HG03135 (cell line): Measurements from ENCODE around the gene SNUPN.

ENCODE experiments used
- ATAC-seq: cut with Tn5 transposase; IDR thresholded peaks from one replicate; pipeline ENCODE4 v1.9.1; 2021; ENCODE audit warnings: mild to moderate bottlenecking, moderate library complexity; ENCODE audit not compliant: unreplicated experiment

Gene SNUPN

DNA sequence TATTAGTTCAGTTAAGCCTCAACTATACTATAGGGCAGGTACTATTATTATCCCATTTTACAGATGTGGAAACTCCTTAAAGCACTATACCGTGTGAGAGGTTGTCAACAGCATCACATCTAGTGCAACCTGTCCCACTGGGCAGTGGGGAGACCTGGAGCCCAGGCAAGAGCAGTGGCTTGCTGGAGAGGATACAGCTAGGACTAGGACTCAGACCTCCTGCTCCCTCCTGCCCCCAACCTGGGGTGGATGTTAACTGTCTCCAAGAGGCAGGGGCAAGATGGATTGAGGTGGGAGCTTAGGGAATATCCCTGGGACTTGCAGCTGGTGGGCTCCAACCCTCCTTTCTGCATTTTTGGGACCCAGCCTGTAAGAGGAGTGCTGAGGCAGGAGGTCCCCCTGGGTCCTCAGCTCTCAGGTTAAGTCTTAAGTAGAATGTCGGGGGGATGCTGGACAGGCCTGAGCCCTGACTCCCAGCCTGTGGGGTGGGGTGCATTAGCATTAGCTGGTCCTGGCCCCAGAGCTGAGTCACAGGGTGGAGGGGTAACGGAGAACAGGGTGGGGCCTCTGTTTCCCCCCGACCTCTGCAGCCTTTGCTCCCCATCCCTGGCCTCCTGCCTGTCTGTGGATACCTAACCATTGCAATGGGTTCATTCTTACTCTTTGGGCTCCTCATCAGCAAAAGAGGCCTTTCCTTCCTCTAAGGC is 28.8 kb upstream of the SNUPN start:
- no peak for ATAC-seq

DNA sequence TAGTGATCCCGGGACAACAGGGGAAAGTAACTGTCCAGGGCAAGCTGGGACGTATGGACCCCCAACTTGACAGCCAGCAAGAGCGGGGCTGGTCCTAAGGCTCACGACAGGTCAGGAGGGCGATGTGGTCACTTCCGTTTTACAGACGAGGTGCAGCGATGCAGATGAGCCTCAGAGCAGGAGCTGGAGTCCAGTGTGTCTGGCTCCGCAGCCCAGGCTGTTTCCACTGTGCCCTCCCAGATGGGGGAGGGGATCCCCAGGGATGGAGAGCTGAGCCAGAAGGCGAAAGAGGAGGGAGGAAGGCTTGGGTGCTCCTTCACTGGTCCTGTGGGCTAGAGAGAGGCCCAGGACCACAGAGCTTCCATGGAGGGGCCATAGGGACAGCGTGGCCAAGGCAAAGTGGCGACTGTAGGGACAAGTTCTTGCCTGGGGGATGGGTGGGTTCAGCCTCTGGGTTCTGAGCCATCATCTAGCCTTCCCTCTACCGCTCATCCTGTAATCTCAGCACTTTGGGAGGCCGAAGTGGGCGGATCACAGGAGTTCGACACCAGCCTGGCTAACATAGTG is 27.9 kb upstream of the SNUPN start:
- ATAC-seq, result no peak

DNA sequence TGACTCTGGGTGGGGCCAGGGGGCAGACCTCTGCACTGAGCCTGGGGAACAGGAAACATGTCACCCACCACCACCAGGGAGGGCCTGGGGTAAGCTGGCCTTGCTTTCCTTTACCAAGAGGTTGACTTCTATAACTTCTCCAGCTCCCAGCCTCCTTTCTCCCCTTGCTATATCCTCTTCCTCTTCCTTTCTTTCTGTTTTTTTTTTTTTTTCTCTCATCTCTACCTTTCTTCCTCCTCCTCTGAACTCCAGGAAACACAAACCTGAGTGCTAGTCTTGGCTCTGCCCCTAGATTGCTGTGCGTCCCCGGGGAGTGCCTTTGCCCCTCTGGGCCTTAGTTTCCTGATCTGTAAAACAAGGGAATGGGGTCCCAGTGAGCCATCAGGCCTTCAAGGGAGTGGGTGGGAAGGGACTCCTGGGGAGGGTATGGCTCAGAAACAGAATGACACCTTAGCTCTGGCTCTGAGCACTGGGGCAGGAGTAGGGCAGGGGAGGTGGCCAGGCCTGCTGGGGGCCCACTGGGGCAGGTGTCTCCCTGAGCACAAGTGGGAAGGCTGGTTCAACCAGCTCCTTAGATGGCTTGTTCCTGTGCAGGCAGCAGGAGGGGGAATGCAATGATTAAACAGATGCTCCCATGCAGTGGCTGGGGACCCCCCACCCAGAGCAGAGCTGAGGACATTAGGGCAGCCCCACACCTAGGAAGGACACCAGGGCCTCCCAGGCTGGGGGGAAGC is 26.5 kb upstream of the SNUPN start:
- no peak for ATAC-seq

DNA sequence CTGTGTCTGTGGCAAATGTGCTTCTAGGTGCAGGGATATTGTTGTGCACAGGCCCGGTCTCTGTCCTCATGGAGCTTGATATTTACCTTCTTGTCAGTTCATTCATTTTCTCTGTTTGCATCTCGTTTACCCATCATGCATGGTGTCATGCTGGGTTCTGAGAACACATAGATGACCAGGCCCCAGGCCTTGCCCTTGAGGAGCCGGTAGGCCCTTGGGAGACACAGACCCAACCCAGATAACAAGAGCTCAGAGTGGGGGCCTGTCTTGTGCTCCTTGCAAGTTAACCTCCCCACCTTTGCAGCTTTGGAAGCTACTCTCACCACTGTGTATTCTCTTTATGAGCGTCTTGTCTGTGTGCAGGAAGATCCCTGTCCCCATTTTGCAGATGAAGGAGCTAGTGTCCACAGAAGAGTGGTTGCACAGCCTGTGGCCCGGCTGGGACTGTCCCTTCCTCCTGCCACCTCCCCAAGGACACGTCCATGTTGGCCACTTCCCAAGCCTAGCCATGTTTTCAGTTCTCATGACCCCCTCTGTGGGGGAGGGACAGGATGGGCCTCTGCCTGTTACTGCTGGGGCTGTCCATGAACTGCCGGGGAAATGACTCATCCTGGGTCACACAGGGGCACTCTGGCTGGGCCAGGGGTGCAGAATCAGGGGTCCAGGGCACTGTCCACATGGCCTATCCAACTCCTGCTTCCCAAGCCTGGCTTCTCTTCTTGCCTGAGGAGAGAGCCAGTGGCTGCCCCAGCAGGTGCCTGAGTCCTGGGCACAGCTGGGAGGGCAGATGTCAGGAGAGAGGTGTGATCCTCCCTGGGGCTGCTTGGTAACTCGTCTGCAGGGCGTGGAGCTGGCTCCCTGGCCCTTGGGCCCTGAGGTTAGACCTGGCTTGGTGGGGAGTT is 25.6 kb upstream of the SNUPN start:
- ATAC-seq, result no peak

DNA sequence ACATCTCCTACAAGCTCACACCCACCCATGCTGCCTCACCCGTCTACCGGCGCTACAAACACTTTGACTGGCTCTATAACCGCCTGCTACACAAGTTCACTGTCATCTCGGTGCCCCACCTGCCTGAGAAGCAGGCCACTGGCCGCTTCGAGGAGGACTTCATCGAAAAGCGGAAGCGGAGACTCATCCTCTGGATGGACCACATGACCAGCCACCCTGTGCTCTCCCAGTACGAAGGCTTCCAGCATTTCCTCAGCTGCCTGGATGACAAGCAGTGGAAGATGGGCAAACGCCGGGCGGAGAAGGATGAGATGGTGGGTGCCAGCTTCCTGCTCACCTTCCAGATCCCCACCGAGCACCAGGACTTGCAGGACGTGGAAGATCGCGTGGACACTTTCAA is 24.3 kb upstream of the SNUPN start:
- ATAC-seq, result no peak

DNA sequence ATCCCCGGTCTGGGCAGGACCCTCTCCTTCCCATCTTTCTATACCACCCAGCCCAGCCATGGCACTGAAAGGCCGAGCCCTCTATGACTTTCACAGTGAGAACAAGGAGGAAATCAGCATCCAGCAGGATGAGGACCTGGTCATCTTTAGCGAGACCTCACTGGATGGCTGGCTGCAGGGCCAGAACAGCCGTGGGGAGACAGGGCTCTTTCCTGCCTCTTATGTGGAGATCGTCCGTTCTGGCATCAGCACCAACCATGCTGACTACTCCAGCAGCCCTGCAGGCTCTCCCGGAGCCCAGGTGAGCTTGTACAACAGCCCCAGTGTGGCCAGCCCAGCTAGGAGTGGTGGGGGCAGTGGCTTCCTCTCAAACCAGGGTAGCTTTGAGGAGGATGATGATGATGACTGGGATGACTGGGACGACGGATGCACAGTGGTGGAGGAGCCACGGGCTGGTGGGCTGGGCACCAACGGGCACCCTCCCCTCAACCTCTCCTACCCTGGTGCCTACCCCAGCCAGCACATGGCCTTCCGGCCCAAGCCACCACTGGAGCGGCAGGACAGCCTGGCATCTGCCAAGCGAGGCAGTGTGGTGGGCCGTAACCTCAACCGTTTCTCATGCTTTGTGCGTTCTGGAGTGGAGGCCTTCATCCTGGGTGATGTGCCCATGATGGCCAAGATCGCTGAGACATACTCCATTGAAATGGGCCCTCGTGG is 23.7 kb upstream of the SNUPN start:
- no peak for ATAC-seq

DNA sequence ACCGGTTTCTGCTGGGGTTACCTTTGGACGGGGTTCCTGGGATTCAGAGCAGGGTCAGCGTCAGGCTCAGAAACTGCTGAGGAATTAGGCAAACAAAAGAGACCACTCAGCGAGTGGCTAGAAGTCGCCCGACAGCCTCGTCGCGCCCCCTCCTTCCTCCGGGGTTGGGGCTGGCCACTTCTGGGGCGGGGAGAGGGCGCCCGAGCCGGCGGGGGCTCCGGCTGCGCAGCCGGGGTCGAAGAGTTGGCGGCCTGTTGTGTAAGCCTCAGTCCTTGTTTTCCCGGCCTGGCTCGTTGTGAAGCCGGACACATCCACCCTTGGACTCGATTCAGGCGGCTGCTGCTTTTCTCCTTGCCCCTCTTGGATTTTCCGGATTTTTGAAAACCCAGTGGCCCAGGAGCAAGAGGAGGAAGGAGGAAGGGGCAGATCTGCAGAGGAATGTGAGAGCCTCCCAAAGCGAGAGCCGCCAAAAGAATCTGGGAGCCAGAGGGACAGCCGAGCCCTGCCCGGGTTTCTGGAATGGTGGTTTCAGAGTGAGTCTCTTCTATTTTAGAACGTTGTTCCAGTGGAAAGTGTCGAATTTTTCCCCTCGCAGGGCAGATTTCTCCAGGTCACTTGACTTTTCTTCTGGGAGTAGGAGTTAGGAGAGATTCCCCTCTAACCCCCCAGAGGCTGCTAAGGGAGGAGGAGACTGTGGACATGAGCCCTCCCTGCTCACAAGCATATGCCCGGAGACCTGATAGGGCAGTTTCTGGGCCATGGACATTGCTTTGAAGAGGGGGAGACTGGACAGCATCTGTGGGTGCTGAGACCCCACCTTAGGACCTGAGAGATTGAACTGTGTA is 22.9 kb upstream of the SNUPN start:
- no peak for ATAC-seq

DNA sequence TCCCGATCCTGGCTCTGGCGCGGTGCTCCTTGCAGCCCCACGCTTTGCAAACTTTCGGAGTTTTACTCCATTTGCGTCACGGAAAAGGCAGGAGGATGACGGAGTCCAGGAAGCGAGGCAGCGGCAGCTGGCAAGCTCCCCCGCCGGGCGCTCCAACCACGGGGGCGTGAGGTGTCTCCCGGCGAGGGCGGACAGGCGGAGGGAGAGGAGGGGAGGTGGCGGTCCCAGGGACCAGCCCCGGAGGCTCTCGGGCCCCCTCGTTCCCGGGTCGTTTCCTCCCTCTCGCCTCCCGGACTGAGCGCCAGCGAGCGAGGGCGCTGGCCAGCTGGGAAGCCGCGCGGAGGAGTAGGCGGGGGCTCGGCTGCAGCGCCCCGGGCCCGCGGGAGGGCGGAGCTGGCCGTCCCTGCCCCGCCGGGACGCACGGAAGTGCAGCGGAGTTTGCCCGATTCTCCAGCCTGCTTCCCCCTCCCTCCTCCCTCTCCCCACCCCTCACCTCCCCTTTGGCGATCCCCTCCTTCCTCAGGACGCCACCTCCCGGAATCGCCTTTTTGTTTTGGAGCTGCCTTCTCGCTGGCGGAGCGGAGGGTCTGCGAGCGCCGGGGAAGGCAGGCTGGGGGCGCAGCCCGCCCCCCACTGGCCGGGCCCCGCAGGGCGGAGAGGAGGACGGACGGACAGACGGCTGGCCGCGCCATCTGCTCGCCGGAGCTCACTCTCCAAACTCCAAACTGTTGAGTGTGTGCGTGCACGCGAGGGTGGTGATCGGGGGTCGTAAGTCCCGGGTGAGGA is 22.0 kb upstream of the SNUPN start, which contains the start of gene SNX33:
SNX33 (plus strand) TSS at position 543 of the 786 bp plus-strand sequence. CDS start 1,191 bp downstream, outside the sequence.
- no peak for ATAC-seq

DNA sequence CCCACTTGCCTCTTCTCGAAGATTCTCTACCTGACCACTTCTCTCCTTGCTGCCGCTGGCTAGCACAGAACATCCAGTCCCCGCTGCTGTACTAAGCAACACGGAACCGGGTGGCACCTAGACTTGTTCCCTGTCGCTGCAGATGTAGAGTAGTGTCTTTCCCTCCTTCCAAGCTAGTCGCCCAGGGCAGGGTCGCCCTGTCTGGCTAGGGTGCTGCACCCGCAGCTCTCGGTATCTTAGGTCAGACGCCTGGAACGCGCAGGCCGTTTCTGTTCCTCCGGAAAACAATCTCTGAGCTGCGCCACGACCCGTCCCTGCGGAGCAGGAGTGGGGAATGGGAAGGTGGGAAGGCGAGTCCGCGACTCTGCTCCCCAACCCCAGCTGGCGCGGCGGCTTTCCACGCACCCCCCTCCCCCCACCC is 21.4 kb upstream of the SNUPN start:
- no peak for ATAC-seq

DNA sequence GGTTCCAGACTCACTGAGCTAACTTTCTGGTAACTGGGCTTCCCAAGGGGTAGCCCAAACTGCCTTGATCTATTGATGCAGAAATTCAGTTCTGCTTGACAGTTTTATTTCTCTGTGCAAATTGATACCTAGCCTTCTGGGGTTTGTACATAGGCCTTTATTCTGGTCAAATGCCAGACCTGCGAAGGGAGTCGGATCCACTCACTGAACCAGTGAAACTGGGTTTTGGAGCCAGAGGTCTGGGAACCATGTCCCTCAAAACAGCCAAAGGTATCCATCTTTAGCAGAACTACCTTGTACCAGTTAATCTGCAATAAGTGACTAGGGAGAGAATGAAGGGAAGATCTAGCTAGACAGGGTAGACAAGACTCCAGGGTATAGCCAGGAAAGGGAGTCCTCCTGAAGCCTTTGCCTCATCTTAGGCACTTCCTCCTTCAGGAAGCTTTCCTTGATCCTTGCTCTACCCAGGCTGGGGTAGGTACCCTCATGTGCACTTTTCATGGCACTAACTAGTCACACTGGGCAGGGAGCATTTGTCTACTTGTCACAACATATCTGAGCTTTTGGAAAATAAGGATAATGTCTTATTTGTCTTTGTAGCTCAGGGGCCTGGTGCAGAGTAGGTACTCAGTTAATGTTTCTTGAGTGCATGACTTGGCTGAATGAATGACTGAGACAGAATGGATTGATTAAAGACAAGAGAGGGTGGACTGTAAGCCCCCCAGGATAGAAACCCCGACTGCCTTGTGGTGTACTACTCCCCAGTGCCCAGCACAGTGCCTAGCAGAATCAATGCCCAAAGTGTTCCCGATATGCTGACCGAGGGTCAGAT is 20.8 kb upstream of the SNUPN start:
- no peak for ATAC-seq

DNA sequence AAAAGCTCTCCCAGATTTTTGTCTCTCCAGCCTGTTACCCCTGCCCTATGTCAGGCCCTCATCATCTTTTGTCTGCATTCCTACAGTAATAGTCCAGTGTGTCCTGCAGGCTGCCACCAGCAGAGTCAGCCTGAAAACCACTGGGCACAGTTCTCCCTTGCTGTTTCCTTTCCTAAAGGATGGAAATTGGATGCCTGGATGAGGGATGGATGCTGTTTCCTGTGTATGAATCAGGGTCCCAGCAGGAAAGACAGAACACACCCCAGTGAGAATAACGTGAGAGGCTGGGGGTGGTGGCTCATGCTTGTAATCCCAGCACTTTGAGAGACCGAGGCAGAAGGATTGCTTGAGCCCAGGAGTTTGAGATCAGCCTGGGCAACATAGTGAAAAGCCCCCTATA is 18.9 kb upstream of the SNUPN start:
- no peak for ATAC-seq

DNA sequence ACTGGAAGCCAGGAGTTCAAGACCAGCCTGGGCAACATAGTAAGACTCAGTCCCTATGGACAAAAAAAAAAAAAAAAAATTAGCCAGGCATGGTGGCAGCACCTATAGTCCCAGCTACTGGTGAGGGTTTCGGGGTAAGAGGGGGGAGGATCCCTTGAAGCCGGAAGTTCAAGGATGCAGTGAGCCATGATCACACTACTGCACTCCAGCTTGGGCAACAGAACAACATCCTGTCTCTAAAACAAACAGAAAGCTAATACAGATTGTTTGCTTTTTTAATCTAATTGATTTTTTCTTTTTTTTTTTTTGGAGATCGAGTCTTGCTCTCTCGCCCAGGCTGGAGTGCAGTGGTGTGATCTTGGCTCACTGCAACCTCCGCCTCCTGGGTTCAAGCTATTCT is 16.1 kb upstream of the SNUPN start:
- no peak for ATAC-seq

DNA sequence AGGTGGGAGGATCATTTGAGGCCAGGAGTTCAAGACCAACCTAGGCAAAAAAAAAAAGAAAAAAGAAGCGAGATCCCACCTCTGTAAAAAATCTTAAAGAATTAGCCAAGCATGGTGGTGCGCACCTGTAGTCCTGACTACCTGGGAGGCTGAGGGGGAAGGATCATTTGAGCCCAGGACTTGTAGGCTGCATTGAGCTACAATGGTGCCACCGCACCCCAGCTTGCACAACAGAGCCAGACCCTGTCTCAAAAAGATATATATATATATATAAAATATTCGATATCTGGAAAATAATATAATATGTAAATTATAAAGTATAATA is 15.6 kb upstream of the SNUPN start:
- ATAC-seq, result no peak

DNA sequence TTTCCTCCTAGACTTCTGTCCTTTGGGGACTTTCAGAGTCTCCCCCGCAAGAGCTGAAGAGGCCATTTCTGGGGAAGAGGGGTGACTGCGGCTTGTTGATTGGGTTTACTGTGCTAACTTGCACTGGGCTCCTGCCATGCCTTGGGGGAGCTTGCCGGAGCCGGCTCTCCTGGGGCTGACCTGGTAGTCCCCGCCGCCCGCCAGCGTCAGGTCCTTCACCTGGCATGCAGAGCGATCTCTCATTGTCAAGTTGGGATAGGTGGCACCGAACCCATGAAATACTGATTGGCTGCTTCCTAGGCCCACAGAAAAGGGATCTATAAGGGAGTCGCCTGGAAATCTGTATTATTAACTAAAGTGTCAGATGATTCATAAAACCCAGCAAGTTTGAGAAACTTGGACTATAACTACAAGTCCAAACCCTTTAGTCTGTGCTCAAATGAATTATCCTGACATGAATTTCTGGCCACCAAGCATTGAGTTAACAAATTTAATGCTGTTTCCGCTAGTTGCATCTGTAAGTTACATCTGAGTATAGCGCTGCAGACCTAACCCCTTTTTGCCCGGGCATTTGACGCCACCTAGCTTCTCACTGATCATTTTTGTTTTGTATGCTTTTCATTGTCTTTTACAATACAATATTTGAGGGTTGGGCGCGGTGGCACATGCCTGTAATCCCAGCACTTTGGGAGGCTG is 15.1 kb upstream of the SNUPN start:
- ATAC-seq, result peak; percentile 22

DNA sequence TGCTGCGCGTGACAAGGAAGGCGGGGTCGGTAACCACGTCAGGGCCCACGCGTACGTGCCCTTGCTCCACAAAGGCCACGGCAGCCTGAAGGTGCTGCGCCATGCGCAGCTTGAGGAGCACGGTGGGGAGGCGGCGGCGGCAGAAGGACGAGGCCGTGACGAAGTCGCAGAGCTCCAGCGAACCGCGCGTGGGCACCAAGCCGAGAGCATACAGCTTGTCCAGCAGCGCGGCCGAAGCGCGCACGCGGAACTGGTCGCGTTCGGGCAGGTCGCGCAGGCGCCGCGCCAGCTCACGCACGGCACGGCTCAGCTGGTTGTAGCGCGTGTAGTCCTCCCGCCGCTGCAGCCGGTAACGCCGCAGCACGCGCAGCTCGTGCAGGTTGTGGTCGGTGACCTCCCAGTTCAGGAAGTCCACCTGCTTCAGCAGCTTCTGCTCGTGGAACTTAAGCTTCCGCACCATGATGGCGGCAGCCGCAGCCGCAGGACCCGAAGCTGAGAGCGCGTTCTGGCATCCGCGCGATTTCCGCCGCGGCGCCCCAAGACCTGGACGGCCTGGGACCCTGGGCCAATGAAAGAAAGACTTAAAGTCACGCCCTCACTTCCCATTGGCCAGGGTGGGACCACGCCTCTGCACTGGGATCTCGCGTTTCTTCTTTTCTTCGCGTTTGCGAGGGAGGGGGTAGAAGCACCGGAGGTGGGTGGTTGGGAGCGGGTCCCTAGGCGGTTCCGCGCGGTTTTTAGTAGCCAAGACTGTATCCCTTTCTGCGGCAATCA is 14.4 kb upstream of the SNUPN start, which contains the start of gene IMP3:
IMP3 (minus strand) TSS at position 516 of the 774 bp plus-strand sequence; CDS start at position 460, 56 bp downstream.
- peak; percentile 92 for ATAC-seq

DNA sequence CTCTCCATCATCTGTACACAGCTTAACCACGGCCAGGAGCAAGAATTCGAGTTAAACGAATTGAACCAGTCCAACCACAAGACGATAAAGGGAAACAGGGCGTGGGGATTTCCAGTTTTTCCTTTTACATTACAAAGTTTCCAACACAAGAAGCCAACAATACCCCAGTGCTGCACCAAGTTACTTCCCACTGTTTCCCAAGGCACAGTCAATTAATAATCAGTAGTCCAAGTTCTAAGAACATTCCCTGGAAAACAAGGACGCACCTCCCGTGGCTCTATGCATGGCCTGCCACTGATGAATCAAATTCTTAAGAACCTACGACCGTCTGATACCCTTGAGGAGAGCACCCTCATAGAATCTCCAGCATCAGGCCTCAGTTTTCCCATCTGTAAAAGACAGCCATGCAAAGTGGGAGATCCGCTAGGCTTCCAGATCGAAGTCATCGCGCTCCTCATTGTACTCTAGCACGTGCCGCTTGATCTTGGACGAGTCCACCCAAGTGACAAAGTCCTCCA is 13.7 kb upstream of the SNUPN start:
- no peak for ATAC-seq
